Vein endothelial cell (primary cell): ENCODE measurements around the gene PCDHGC5. TPM values are rescaled to one million over a fixed set of nuclear protein-coding genes. Genes with fewer than 3 reads are reported as not detected.

Experiments
- total RNA-seq: library from RNA; depleted of rRNA; stranded (reverse); fragments of >200 nt; gene quantifications from 2 replicates; pipeline ENCODE4 v1.2.3, GENCODE V29; 2012

The PCDHGC5 gene
- 1.3 and 1.4 TPM in 2 replicates for total RNA-seq

DNA sequence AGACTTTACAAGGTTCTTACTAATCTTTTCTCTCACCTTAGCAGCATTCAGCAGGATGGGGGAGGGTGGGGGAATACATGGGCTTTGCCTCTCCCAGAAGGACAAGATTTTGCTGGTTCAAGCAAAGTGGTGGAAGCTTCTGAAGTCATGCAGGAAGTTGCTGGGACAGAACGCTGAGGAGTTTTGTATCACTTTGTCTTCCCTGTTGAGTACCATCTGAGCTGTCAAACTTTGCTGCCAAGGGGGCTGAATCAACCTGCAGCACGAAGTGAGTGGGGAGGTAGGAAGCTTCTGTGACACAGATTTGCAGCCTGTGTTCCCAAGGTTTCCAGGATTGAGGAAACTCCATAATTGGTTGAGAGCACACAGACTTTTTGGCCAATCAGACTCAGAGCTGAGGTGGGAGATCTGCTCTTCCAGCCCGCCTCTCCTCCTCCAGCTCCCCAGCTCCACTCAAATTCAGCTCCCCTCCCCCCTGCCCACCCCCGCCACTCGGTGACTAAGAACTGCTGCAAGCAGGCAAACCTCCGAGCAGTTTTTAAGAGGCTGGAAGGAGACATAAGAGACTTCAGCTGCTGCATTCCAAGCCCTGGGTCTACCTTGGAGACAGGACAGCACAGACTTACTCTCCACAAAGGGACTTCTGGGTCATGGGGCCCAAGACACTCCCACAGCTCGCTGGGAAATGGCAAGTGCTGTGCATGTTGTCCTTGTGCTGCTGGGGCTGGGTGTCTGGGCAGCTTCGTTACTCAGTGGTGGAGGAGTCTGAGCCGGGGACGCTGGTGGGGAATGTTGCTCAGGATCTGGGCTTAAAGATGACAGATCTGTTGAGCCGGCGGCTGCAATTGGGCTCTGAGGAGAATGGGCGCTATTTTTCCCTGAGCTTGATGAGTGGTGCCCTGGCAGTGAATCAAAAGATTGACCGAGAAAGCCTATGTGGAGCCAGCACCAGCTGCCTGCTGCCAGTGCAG lies at the start of gene PCDHGC5:
Gene PCDHGC5 (plus strand): TSS at position 491 of the 971 bp plus-strand sequence. CDS start 160 bp downstream, at position 651.

DNA sequence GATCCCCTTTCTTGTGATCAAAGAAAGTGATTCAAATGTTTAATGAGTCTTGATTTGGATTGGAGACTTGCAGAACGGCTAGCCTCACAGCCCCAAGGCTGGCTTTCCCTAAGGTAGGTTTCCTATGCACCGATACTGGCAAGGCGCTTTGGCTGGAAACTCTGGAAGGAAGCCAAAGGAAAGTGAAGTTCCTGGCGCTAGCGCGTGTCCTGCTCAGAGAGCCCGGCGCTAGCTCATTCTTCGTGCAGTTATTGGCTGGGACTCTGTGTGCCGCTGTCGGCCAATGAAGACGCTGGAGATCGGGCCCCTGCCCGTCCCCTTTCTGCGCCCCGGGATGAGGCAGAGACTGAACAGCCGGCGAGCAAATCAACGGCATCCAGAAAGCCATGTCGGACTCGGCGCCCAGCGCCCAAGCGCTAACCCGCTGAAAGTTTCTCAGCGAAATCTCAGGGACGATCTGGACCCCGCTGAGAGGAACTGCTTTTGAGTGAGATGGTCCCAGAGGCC lies 13.2 kb upstream of the PCDHGC5 start, which contains the start of gene PCDHGC3:
Gene PCDHGC3 (plus strand): TSS at position 342 of the 507 bp plus-strand sequence. CDS start 151 bp downstream, at position 493.

DNA sequence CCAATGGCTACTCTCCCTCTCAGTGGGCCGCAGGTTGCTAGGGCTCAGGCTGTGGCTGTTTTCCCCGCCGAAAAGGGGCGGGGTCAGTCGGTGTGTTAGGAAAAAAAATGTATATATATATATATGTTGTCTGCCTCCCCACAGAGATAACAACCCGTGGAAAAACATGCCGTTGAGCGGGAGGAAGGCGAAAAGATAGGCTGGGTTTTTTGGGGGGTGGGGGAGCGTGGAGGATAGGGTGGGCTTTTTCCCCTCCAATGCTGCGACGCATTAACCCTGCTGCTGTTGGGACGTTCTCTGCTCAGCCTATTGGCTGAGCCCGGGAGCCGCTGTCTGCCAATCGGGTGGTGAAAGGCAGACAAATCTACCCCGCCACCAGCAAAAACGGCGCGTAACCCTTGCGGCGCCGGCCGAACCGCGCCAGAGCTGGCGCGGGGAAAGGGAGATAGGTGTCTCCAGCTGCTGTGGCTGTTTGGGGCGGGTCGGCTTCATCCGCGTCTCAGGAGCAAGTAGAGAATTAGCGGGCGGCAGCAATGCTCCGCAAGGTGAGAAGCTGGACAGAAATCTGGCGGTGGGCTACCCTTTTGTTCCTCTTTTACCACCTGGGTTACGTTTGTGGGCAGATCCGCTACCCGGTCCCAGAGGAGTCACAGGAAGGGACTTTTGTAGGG lies 4.1 kb upstream of the PCDHGC5 start, which contains the start of gene PCDHGC4:
Gene PCDHGC4 (plus strand): TSS at position 390 of the 671 bp plus-strand sequence. CDS start 144 bp downstream, at position 534.

Other genes starting within 250 kb of the PCDHGC5 start
- gene PCDHB15, start 243.7 kb upstream of the PCDHGC5 start, total RNA-seq, result 0.98 and 1.1 TPM in 2 replicates
- 0.48 TPM in 1 of 2 replicates, not detected in the other for gene SLC25A2, start 185.0 kb upstream of the PCDHGC5 start, total RNA-seq
- 46.4 and 51.5 TPM in 2 replicates for gene TAF7, start 168.3 kb upstream of the PCDHGC5 start, total RNA-seq
- gene PCDHGA1, start 158.6 kb upstream of the PCDHGC5 start, total RNA-seq, result 0.65 and 0.67 TPM in 2 replicates
- 1.6 and 2.9 TPM in 2 replicates for gene PCDHGA2, start 150.3 kb upstream of the PCDHGC5 start, total RNA-seq
- gene PCDHGA3, start 145.3 kb upstream of the PCDHGC5 start, total RNA-seq, result 0.86 and 1.3 TPM in 2 replicates
- gene PCDHGB1, start 139.0 kb upstream of the PCDHGC5 start, total RNA-seq, result 0.96 and 2.3 TPM in 2 replicates
- 6.3 and 9.1 TPM in 2 replicates for gene PCDHGA4, start 134.1 kb upstream of the PCDHGC5 start, total RNA-seq
- gene PCDHGB2, start 129.1 kb upstream of the PCDHGC5 start, total RNA-seq, result 3.2 and 4.6 TPM in 2 replicates
- gene PCDHGA5, start 124.9 kb upstream of the PCDHGC5 start, total RNA-seq, result 1.5 and 1.6 TPM in 2 replicates
- gene PCDHGB3, start 118.8 kb upstream of the PCDHGC5 start, total RNA-seq, result 6.5 and 8.8 TPM in 2 replicates
- gene PCDHGA6, start 115.2 kb upstream of the PCDHGC5 start, total RNA-seq, result 6.0 and 7.2 TPM in 2 replicates
- gene PCDHGA7, start 106.3 kb upstream of the PCDHGC5 start, total RNA-seq, result 3.0 and 4.6 TPM in 2 replicates
- 15.0 and 15.2 TPM in 2 replicates for gene PCDHGB4, start 101.4 kb upstream of the PCDHGC5 start, total RNA-seq
- gene PCDHGA8, start 96.4 kb upstream of the PCDHGC5 start, total RNA-seq, result 2.0 and 2.9 TPM in 2 replicates
- gene PCDHGB5, start 91.1 kb upstream of the PCDHGC5 start, total RNA-seq, result 22.4 and 26.1 TPM in 2 replicates
- gene PCDHGA9, start 86.3 kb upstream of the PCDHGC5 start, total RNA-seq, result 5.6 and 6.1 TPM in 2 replicates
- 4.3 and 6.2 TPM in 2 replicates for gene PCDHGB6, start 81.1 kb upstream of the PCDHGC5 start, total RNA-seq
- gene PCDHGA10, start 76.1 kb upstream of the PCDHGC5 start, total RNA-seq, result 8.8 and 9.6 TPM in 2 replicates
- 10.9 and 15.7 TPM in 2 replicates for gene PCDHGB7, start 71.4 kb upstream of the PCDHGC5 start, total RNA-seq
- 11.4 and 12.4 TPM in 2 replicates for gene PCDHGA11, start 68.0 kb upstream of the PCDHGC5 start, total RNA-seq
- gene PCDHGA12, start 58.6 kb upstream of the PCDHGC5 start, total RNA-seq, result 6.9 and 12.0 TPM in 2 replicates
- gene PCDHGC3, start 13.1 kb upstream of the PCDHGC5 start, total RNA-seq, result 17.0 and 20.5 TPM in 2 replicates
- 2.2 and 2.3 TPM in 2 replicates for gene PCDHGC4, start 4.1 kb upstream of the PCDHGC5 start, total RNA-seq
- 35.6 and 40.9 TPM in 2 replicates for gene DIAPH1, start 129.9 kb downstream of the PCDHGC5 start, total RNA-seq
- 48.6 and 56.2 TPM in 2 replicates for gene HDAC3, start 147.8 kb downstream of the PCDHGC5 start, total RNA-seq
- 4.6 and 7.6 TPM in 2 replicates for gene RELL2, start 147.9 kb downstream of the PCDHGC5 start, total RNA-seq
- gene FCHSD1, start 162.3 kb downstream of the PCDHGC5 start, total RNA-seq, result 29.4 and 32.6 TPM in 2 replicates
- gene ARAP3, start 193.1 kb downstream of the PCDHGC5 start, total RNA-seq, result 45.8 and 84.3 TPM in 2 replicates